Sigmoid colon (tissue), 4 donors: ENCODE results near the gene BCKDK.

ENCODE experiments used
- EP300 ChIP-seq, 4 donors: sonication (generic); formaldehyde crosslinking; IDR thresholded peaks; one replicate each; pipeline ENCODE4 v1.6.1; 2017; ENCODE audit warnings: antibody characterized with exemption in 4 of 4
- POLR2A ChIP-seq, 2 donors: fragments of 450-650 bp; IDR thresholded peaks; one replicate each; pipeline ENCODE4 v1.6.1; 2016; ENCODE audit warnings: antibody characterized with exemption in 2 of 2, mild to moderate bottlenecking in 2 of 2, moderate library complexity in 2 of 2
- TF ChIP-seq, protein P1 (sequence below), 4 experiments: fragments of 450-650 bp in 3 of 4; fragments of 200-600 bp in 1 of 4; IDR thresholded peaks; one replicate each; pipeline ENCODE4 v1.5.1; 2016 to 2019; ENCODE audit warnings: antibody characterized with exemption in 4 of 4, mild to moderate bottlenecking in 3 of 4, moderate library complexity in 2 of 4

DNA sequence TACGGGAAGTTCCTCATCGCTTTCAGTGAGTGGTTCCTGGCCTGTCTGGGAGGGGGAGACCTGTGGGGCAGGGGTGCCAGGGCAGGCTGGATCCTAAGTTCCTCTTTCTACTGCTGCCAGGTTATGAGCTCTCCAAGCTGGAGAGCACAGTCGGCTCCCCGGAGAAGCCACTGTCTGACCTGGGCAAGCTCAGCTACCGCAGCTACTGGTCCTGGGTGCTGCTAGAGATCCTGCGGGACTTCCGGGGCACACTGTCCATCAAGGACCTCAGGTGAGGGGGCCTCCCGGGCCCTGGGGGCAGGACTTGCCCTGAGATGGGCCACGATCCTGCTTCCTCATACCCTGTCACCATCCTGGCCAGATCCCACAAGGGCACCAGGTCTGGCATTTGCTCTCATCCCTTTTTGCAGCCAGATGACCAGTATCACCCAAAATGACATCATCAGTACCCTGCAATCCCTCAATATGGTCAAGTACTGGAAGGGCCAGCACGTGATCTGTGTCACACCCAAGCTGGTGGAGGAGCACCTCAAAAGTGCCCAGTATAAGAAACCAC lies 22.2 kb downstream of the BCKDK start:
- TF ChIP-seq, protein P1, sequence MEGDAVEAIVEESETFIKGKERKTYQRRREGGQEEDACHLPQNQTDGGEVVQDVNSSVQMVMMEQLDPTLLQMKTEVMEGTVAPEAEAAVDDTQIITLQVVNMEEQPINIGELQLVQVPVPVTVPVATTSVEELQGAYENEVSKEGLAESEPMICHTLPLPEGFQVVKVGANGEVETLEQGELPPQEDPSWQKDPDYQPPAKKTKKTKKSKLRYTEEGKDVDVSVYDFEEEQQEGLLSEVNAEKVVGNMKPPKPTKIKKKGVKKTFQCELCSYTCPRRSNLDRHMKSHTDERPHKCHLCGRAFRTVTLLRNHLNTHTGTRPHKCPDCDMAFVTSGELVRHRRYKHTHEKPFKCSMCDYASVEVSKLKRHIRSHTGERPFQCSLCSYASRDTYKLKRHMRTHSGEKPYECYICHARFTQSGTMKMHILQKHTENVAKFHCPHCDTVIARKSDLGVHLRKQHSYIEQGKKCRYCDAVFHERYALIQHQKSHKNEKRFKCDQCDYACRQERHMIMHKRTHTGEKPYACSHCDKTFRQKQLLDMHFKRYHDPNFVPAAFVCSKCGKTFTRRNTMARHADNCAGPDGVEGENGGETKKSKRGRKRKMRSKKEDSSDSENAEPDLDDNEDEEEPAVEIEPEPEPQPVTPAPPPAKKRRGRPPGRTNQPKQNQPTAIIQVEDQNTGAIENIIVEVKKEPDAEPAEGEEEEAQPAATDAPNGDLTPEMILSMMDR (IDR thresholded peaks at IDR 0.05), result no peak
- TF ChIP-seq POLR2A (IDR thresholded peaks at IDR 0.05) (no peak), EP300 (IDR thresholded peaks at IDR 0.05) (no peak)
